Femur (tissue), 1 donor: ENCODE measurements around the gene FNDC5.

Experiments used
- DNase-seq: peaks from one replicate; pipeline ENCODE4 v3.0.0-alpha.2; 2017

Gene FNDC5

GRCh38 chr1:32897082-32898049, 26.7 kb upstream of the FNDC5 start:
- DNase-seq, result no peak

- no peak for DNase-seq
These were observed 25.7 kb upstream of the FNDC5 start for GRCh38 chr1:32896451-32896850.

GRCh38 chr1:32895325-32896215, 24.9 kb upstream of the FNDC5 start:
- no peak for DNase-seq

- no peak for DNase-seq
These were observed 24.0 kb upstream of the FNDC5 start for GRCh38 chr1:32894681-32895080.

- DNase-seq, result no peak
These were observed 23.4 kb upstream of the FNDC5 start for GRCh38 chr1:32894019-32894600.

GRCh38 chr1:32893198-32894018, 22.7 kb upstream of the FNDC5 start:
- peak; percentile 75 for DNase-seq

- DNase-seq, result peak; percentile 64
These were observed 21.9 kb upstream of the FNDC5 start for GRCh38 chr1:32892368-32893197.

- DNase-seq, result no peak
These were observed 20.9 kb upstream of the FNDC5 start for GRCh38 chr1:32891630-32892029.

- DNase-seq, result no peak
These were observed 20.5 kb upstream of the FNDC5 start for GRCh38 chr1:32891241-32891570.

GRCh38 chr1:32890516-32891240, 20.0 kb upstream of the FNDC5 start:
- no peak for DNase-seq

GRCh38 chr1:32889731-32890278, 19.1 kb upstream of the FNDC5 start:
- DNase-seq, result no peak

- DNase-seq, result no peak
These were observed 18.1 kb upstream of the FNDC5 start for GRCh38 chr1:32888677-32889420.

- no peak for DNase-seq
These were observed 17.4 kb upstream of the FNDC5 start for GRCh38 chr1:32888134-32888533.

- peak; percentile 8 for DNase-seq
These were observed 16.9 kb upstream of the FNDC5 start for GRCh38 chr1:32887623-32888022.

- peak; percentile 10 for DNase-seq
These were observed 16.2 kb upstream of the FNDC5 start for GRCh38 chr1:32886828-32887414.

- DNase-seq, result peak; percentile 66
These were observed 15.5 kb upstream of the FNDC5 start, which contains the start of gene HPCA for GRCh38 chr1:32886004-32886827. Gene HPCA (plus strand): TSS chr1:32886491. CDS start chr1:32888899, 2,408 bp downstream.

GRCh38 chr1:32885676-32886003, 14.9 kb upstream of the FNDC5 start:
- no peak for DNase-seq

GRCh38 chr1:32884726-32885125, 14.0 kb upstream of the FNDC5 start:
- DNase-seq, result no peak

GRCh38 chr1:32884032-32884372, 13.3 kb upstream of the FNDC5 start:
- DNase-seq, result no peak
